Panc1 (cell line): ENCODE results near the gene PJA1.

Experiments
- CTCF ChIP-seq: fragments of 450-650 bp; IDR thresholded peaks from 2 replicates; pipeline ENCODE4 v1.5.1; 2017; ENCODE audit warnings: mild to moderate bottlenecking
- POLR2AphosphoS5 ChIP-seq: IDR thresholded peaks from 2 replicates; pipeline ENCODE4 v1.6.1; 2012; ENCODE audit warnings: mild to moderate bottlenecking, low read depth, low read length, moderate library complexity

DNA sequence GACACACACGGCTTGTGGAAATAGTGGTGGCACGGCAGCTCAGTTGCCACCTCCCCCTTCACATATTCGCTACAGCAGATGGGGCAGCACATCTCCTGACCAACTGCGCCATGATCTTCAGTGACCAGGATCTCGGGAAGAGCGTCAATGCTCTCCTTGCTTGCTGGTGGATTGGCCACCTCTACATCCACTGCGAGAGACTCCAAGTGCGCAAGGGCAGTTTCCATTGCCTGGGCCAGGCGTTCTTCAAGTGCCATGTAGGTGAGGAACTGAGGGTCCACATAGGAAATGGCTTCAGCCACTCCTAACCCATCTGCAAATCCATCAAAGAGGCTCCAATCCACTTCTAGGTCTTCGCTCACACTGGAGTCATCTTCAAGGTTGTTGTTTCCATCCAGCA lies 3.9 kb downstream of the PJA1 start:
- TF ChIP-seq CTCF: no peak
- no peak for TF ChIP-seq POLR2AphosphoS5
